NCI-H187 treated with DMSO at 0.1 percent for 48 hours (cell line): ENCODE data around the gene MID2.
"Not testable (repeated sequence)": the region's sequence is repeated elsewhere in the genome, so short reads cannot be mapped to it uniquely, and the experiment has no call there.

Experiments used
- DNase-seq: peaks from one replicate; lab custom pipeline; 2025; lab: John Stamatoyannopoulos, UW

The MID2 gene

DNA sequence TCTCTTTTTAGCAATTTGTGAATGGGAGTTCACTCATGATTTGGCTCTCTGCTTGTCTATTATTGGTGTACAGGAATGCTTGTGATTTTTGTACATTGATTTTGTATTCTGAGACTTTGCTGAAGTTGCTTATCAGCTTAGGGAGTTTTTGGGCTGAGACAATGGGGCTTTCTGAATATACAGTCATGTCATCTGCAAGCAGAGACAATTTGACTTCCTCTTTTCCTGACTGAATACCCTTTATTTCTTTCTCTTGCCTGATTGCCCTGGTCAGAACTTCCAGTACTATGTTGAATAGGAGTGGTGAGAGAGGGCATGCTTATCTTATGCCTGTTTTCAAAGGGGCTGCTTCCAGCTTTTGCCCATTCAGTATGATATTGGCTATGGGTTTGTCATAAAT lies 129.7 kb downstream of the MID2 start:
- DNase-seq, result not testable (repeated sequence)

DNA sequence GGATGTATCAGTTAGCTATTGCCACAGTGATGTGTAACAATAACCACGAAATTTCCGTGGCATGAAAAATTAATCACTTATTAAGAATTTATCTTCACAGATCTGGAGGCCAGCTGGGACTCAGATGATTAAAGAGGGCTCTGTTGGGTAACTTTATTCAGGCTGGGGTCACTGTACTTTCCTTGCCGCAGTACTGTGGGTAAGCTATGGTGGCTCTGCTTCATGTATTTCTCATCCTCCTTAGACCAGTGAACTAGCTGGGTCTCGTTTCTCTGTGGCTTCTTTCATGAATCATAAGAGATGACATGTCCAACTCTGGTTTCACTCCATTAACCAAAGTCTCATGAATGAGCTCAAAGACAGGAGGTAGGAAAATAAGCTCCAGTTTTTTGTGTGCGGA lies 143.0 kb downstream of the MID2 start:
- no peak for DNase-seq

DNA sequence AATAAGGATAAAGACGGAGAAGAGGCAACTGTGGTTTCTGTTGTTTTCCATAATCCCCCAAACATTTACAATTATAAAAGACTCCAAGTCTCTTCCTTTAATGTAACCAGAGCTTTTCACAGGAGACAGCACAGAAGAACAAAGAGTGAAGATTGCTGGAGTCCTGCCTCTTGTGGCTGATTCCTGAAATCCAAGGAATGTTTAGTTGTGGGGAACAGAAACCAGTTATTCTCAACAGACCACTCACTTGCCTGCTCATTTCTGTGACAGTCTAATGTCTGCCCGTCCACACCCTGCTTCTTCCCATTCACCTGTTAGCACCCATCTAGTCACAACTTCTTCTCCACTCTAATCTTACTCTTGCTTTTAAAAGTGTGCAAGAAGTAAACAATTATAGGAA lies 144.4 kb downstream of the MID2 start:
- no peak for DNase-seq

DNA sequence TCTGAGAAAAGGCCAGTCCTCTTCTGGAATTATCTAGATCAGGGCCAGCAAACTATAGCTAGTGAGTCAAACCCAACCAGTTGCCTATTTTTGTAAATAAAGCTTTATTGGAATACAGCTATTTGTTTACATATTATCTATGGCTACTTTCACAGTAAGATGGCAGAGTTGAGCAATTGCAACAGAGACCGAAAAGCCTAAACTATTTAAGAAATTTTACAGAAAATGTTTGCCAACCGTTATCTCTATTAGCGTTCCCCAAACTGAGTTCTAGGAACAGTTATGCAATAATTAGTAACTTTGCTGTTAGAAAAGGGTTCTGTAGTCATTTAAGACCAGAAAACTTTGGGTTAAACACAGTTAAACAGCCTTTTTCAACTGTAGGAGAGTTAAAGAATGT lies 146.0 kb downstream of the MID2 start:
- no peak for DNase-seq
